Spleen (tissue), 7 donors: ENCODE results near the gene SRSF4.

Experiments used
- POLR2A ChIP-seq, 3 donors: fragments of 450-650 bp; IDR thresholded peaks; one replicate each; pipeline ENCODE4 v1.5.1; 2017; ENCODE audit warnings: antibody characterized with exemption in 3 of 3, mild to moderate bottlenecking in 1 of 3
- TF ChIP-seq, protein P1 (sequence below), 11 experiments: fragments of 200-600 bp in 7 of 11; fragments of 450-650 bp in 4 of 11; sonication (generic) in 4 of 11; IDR thresholded peaks in 8 of 11; conservative IDR thresholded peaks in 3 of 11; 1 replicate in 7 of 11; 2 replicates in 4 of 11; pipeline versions ENCODE4 v1.4.0 to v1.8.0; 2016 to 2021; ENCODE audit warnings: antibody characterized with exemption in 11 of 11, inconsistent platforms in 4 of 11, mild to moderate bottlenecking in 1 of 11
- donor health status: DM: no; HTN: no; CAD: no; lungs with moderate emphysema.
- donor health status: DM: no; HTN: no; CAD: no.
- donor health status: DM: no; HTN: no; CAD: no.

DNA sequence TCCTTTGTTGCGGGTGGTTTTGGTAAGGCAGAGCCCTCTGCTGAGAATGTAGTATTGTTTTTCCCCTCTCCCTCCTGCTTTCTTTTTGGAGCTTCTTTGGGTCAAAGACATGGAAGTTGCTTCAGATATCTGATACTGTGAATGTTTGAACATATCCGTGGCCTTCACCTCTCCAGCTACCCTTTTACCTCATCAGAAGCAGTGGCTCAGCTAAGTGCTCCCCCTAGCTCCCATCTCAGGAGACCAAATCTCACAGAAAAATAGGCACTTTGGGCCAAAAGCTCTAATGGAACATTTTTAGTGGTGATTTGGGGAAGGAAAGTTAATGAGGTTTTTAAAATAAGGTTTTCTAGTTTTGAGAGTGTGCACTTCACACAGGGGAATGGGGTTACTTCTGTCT lies 64.3 kb downstream of the SRSF4 start:
- TF ChIP-seq, protein P1, sequence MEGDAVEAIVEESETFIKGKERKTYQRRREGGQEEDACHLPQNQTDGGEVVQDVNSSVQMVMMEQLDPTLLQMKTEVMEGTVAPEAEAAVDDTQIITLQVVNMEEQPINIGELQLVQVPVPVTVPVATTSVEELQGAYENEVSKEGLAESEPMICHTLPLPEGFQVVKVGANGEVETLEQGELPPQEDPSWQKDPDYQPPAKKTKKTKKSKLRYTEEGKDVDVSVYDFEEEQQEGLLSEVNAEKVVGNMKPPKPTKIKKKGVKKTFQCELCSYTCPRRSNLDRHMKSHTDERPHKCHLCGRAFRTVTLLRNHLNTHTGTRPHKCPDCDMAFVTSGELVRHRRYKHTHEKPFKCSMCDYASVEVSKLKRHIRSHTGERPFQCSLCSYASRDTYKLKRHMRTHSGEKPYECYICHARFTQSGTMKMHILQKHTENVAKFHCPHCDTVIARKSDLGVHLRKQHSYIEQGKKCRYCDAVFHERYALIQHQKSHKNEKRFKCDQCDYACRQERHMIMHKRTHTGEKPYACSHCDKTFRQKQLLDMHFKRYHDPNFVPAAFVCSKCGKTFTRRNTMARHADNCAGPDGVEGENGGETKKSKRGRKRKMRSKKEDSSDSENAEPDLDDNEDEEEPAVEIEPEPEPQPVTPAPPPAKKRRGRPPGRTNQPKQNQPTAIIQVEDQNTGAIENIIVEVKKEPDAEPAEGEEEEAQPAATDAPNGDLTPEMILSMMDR (IDR thresholded peaks at IDR 0.05 in 8 of 11, conservative IDR thresholded peaks at IDR 0.05 in 3 of 11), result no peak
- TF ChIP-seq POLR2A (IDR thresholded peaks at IDR 0.05), result no peak
